DND-41 (cell line): Measurements from ENCODE around the gene CLEC18A.
"Not testable (repeated sequence)": the region's sequence is repeated elsewhere in the genome, so short reads cannot be mapped to it uniquely, and the experiment has no call there.

Experiments used
- CTCF ChIP-seq: IDR thresholded peaks from 2 replicates; pipeline ENCODE4 v1.5.1; 2012; ENCODE audit warnings: borderline replicate concordance, low read length, moderate library complexity, mild to moderate bottlenecking; ENCODE audit not compliant: poor library complexity, severe bottlenecking; ENCODE audit errors: extremely low read depth
- EZH2 ChIP-seq: IDR thresholded peaks from 3 replicates; pipeline ENCODE4 v1.6.1; 2012; ENCODE audit warnings: borderline replicate concordance, low read depth, mild to moderate bottlenecking, moderate library complexity, low read length, inconsistent platforms; ENCODE audit not compliant: severe bottlenecking

GRCh38 chr16:70003511-70003910 is 52.4 kb downstream of the CLEC18A start:
- TF ChIP-seq CTCF, EZH2: not testable (repeated sequence)
